Suppressor macrophage treated with lipopolysaccharide for 4 hours (primary cell): ENCODE results near the gene CASK.
A peak's percentile ranks its signal among the peaks of the same experiment; 100 is the strongest.
"Not testable (repeated sequence)": the region's sequence is repeated elsewhere in the genome, so short reads cannot be mapped to it uniquely, and the experiment has no call there.

Experiments used
- DNase-seq: peaks from one replicate; pipeline ENCODE4 v3.0.0-alpha.2; 2020

CASK gene

DNA sequence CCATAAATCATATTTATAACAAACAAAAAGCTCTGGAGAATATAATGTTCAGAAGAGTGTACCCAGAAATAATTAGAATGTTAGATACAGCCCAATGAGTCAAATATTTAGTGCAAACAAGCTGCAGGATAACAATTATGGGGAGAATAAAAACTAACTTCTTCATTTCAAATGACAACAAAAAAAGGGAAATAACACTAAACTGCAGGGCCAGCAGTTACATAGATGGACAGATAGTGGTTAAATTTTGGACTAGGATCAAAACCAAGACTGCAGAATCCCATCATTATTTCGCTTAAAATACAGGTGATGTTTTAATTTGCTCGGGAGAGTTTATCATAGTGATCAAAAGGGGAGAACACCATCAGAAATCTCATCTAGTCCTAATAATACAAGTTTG, 235.2 kb downstream of the CASK start:
- no peak for DNase-seq

DNA sequence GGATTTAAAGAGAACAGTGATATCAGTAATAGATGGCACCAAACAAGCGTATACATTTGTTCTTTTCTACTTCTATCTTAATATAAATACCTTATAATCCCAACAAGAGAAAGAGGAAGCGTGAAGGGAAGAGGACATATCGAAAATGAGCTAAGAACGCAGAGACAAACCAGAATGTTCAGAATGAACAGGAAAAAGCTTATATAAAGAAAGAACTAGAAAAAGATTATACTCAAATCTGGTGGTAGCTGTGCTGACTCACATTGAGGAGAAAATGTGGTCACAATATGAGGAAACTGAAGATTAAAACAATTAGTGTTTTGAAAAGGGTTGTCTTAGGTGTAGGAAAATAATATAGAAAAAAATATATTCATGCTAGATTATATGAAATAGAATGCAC, 236.6 kb downstream of the CASK start:
- DNase-seq = peak; percentile 49

GRCh38 chrX:41684940-41685339, 238.4 kb downstream of the CASK start:
- DNase-seq = no peak

DNA sequence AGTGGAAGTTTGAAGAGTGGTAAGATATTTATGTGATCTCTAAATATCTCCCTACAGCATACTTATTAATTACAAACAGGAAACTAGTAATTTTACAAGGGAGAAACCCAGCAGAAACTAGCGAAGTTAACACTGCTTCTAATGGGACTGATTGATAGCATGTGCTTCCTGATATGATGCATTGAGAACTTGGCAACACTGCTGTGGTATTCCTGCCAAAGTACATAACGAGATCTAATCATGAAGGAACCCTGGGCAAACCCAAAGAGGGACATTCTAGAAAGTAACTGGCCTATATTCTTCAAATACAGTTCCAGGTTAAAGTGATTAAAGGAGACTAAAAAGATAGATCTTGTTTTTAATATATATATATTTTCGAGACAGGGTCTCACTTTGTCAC, 239.2 kb downstream of the CASK start:
- DNase-seq = no peak

DNA sequence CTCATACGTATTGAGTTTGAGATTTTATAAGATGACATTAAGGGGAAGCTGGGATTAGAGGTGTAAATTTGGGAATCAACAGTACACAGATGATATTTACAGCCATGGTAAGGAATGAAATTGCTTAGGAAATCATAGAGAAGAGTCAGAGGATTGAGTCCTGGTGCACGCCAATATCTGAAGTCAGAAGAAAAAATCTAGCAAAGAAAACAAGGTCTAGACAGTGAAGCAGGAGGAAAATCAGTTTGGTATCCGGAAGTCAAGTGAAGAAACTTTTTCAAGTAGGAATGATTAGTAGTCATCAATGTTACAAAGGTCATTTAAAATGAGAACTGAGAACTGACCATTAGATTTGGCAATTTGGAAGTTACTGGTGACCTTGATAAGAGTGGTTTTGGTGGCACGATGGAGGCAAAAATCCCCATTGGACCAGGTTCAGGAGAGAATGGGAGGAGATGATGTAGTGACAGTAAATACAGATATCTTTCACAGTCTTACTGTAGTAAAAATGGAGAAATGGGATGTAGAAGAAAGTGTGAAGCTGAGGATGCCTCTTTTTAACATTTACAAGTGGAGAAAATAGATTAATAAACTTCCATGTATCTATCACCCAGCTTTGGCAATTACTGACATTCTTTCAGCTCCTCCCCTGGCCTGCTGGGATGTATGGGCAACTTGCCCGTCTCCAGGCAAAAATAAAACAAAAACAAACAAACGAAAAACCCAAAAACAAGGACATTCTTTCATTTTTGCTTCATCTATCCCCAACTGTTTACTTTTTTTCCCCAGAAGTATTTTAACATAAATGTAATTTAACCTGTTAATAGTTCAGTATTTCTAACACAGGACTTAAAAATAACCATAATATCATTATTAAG, 245.9 kb downstream of the CASK start:
- peak; percentile 22 for DNase-seq

GRCh38 chrX:41676361-41676760, 247.0 kb downstream of the CASK start:
- DNase-seq = not testable (repeated sequence)

GRCh38 chrX:41672643-41673042, 250.7 kb downstream of the CASK start:
- DNase-seq = no peak

DNA sequence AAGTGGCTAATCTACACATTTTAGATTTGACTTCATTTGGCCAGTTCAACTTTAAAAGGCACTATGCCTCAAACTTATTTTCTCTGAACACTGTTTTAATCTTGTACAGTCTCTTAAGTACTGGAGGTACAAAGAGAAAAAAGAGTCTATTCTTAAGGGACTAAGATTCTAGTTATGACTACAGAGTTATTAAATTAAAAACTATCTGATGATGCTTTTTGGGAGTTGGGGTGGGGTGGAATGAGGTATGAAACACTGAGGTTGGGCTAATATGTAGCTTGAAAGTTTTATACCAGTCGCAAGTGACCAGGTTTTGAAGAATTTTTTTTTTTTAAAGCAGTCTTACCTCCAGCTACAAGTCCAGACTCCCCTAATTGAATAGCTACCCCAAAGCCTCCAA, 252.3 kb downstream of the CASK start:
- DNase-seq = no peak

GRCh38 chrX:41670112-41670511, 253.2 kb downstream of the CASK start:
- DNase-seq = no peak

- DNase-seq = no peak
These were observed 255.7 kb downstream of the CASK start for GRCh38 chrX:41667631-41668030.

DNA sequence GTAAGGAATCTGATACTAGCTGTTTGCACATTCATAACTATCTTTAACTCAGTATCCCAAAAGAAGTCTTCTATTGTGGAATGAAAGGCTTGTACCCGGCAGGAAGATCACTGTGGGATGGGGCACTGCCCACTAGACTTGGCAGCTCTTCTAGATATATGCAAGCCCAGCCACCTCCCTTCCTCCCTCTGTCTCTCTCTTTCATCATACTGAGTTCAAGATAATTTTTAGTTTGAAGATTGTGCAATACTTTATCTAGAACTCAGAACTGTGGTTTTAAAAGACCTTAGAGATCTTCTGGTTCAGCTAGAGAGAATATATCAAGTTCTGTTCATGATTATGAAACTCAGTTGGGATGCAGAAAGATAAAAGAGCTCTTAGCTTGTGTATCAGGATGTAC, 257.1 kb downstream of the CASK start:
- DNase-seq = no peak

GRCh38 chrX:41665686-41666085, 257.7 kb downstream of the CASK start:
- no peak for DNase-seq

- no peak for DNase-seq
These were observed 258.4 kb downstream of the CASK start for GRCh38 chrX:41664908-41665307.

- no peak for DNase-seq
These were observed 258.9 kb downstream of the CASK start for GRCh38 chrX:41664375-41664901.

DNA sequence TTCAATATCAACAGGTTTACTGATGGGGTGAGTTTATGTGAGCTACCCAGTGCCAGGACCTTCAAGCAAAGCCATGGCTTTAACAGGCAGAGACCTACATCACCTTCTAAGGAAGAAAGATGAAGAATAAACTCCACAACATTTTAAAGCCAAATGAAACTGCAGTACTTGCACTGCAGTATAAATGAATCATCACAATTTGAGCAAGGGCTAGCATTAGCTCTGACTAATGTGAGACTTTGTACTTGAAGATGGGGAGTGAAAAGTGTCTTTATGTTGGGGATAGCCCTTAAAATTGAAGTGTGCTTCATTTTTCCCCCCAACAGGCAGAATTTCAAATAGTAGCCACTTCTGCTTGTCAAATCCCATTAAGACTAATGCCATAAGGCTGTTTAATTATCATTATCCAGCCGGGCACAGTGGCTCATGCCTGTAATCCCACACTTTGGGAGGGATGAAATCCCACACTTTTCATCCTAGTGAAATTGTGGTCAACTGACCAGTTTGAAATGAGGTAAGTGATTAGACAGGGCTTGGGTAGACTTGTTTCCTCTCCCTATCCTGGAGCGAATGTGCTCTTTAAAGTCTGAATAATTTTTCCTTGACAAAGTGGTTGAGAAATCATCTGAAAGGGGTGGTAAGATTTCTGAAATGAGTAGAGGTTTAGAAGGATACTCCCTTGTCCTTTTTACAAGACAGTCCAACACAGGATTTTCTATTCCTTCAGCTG, 261.8 kb downstream of the CASK start:
- DNase-seq = peak; percentile 20

DNA sequence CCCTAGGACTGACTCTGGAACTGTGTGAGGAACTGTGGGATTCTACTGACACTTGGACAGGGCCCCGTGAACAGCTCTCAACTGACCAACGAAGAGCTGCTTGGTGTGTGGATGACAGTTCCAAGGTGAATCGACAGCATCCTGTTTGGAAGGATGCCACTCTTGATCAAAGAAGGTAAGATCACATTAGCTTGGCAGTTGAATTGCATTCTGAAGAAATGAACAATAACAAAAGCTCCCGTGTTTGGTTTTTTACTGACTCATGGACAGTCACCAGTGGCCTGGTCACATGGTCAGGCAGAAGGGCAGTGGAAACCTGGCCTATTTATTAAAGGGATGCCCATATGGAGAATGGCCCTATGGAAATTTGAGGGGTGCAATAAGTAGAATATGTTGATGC, 267.7 kb downstream of the CASK start:
- no peak for DNase-seq

GRCh38 chrX:41655101-41655500, 268.3 kb downstream of the CASK start:
- DNase-seq = no peak

GRCh38 chrX:41653125-41653524, 270.2 kb downstream of the CASK start:
- DNase-seq = no peak

- not testable (repeated sequence) for DNase-seq
These were observed 277.2 kb downstream of the CASK start for GRCh38 chrX:41646201-41646600.

- peak; percentile 53 for DNase-seq
These were observed 289.1 kb downstream of the CASK start for GRCh38 chrX:41634284-41634683.

DNA sequence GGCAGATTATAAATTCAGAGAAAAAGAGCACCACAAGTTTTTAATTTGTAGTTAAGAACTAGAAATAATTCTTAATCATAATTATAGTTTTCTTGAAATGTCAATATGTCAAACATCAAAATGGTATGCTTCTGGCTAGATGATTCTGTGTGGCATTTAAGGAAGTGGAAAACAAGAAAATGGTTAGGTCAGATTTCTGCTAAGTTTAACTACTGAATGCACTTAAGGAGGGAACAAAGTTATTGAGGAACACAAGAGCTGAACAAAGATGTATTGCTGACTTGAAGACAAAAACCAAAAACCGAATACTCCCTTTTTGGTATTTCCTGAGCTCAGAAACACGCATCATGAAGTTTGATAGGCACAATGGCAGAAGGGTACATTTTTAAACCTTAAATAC, 293.3 kb downstream of the CASK start:
- peak; percentile 10 for DNase-seq

- DNase-seq = no peak
These were observed 293.8 kb downstream of the CASK start for GRCh38 chrX:41629539-41629938.

GRCh38 chrX:41621222-41621723, 302.1 kb downstream of the CASK start:
- no peak for DNase-seq

- no peak for DNase-seq
These were observed 304.1 kb downstream of the CASK start for GRCh38 chrX:41619221-41619620.
